HG03060 (cell line): Measurements from ENCODE around the gene CYP19A1.
"Not testable (repeated sequence)": the region's sequence is repeated elsewhere in the genome, so short reads cannot be mapped to it uniquely, and the experiment has no call there.

Experiments
- ATAC-seq: cut with Tn5 transposase; IDR thresholded peaks from one replicate; pipeline ENCODE4 v1.9.1; 2021; ENCODE audit warnings: low read depth, moderate number of reproducible peaks; ENCODE audit not compliant: unreplicated experiment

Gene CYP19A1

GRCh38 chr15:51267051-51267702 is 71.2 kb downstream of the CYP19A1 start:
- ATAC-seq, result no peak

GRCh38 chr15:51266656-51267050 is 71.7 kb downstream of the CYP19A1 start:
- no peak for ATAC-seq

- ATAC-seq, result no peak
Measured at GRCh38 chr15:51265037-51265555, 73.3 kb downstream of the CYP19A1 start.

- ATAC-seq, result no peak
Measured at GRCh38 chr15:51263726-51264125, 74.7 kb downstream of the CYP19A1 start.

GRCh38 chr15:51263116-51263515 is 75.3 kb downstream of the CYP19A1 start:
- no peak for ATAC-seq

GRCh38 chr15:51262463-51262862 is 75.9 kb downstream of the CYP19A1 start:
- no peak for ATAC-seq

GRCh38 chr15:51261113-51261512 is 77.3 kb downstream of the CYP19A1 start:
- not testable (repeated sequence) for ATAC-seq

- ATAC-seq, result no peak
Measured at GRCh38 chr15:51260202-51260601, 78.2 kb downstream of the CYP19A1 start.

- no peak for ATAC-seq
Measured at GRCh38 chr15:51255533-51255932, 82.9 kb downstream of the CYP19A1 start.

- ATAC-seq, result no peak
Measured at GRCh38 chr15:51253366-51253765, 85.0 kb downstream of the CYP19A1 start.

- no peak for ATAC-seq
Measured at GRCh38 chr15:51252671-51253070, 85.7 kb downstream of the CYP19A1 start.

- ATAC-seq, result no peak
Measured at GRCh38 chr15:51251556-51251955, 86.8 kb downstream of the CYP19A1 start.

- no peak for ATAC-seq
Measured at GRCh38 chr15:51250217-51251011, 88.0 kb downstream of the CYP19A1 start.

- no peak for ATAC-seq
Measured at GRCh38 chr15:51245628-51246027, 92.8 kb downstream of the CYP19A1 start.

- ATAC-seq, result no peak
Measured at GRCh38 chr15:51244423-51244869, 94.0 kb downstream of the CYP19A1 start.

- no peak for ATAC-seq
Measured at GRCh38 chr15:51243774-51244173, 94.6 kb downstream of the CYP19A1 start.

- no peak for ATAC-seq
Measured at GRCh38 chr15:51240066-51240465, 98.3 kb downstream of the CYP19A1 start.

- no peak for ATAC-seq
Measured at GRCh38 chr15:51237816-51238215, 100.6 kb downstream of the CYP19A1 start.

- no peak for ATAC-seq
Measured at GRCh38 chr15:51234176-51234927, 104.0 kb downstream of the CYP19A1 start.

- ATAC-seq, result no peak
Measured at GRCh38 chr15:51232581-51232980, 105.8 kb downstream of the CYP19A1 start.

GRCh38 chr15:51229907-51230330 is 108.5 kb downstream of the CYP19A1 start:
- ATAC-seq, result no peak
